HG03571 (cell line): ENCODE measurements around the gene NAT9.

Source experiments
- ATAC-seq: cut with Tn5 transposase; IDR thresholded peaks from one replicate; pipeline ENCODE4 v1.9.1; 2021; ENCODE audit not compliant: unreplicated experiment

NAT9 gene

DNA sequence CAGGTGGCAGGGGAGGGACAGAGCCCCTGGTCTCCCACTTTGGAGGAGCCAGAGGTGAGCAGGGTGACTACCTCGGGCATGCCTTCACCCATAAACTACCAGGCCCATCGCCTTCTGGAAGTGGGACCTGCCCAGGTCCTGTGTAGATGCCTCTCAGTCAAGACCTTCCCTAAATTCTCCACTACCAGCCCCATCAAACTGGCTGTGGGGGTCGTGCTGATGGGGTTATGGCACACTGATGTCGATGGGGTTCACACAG, 44.9 kb downstream of the NAT9 start:
- no peak for ATAC-seq

DNA sequence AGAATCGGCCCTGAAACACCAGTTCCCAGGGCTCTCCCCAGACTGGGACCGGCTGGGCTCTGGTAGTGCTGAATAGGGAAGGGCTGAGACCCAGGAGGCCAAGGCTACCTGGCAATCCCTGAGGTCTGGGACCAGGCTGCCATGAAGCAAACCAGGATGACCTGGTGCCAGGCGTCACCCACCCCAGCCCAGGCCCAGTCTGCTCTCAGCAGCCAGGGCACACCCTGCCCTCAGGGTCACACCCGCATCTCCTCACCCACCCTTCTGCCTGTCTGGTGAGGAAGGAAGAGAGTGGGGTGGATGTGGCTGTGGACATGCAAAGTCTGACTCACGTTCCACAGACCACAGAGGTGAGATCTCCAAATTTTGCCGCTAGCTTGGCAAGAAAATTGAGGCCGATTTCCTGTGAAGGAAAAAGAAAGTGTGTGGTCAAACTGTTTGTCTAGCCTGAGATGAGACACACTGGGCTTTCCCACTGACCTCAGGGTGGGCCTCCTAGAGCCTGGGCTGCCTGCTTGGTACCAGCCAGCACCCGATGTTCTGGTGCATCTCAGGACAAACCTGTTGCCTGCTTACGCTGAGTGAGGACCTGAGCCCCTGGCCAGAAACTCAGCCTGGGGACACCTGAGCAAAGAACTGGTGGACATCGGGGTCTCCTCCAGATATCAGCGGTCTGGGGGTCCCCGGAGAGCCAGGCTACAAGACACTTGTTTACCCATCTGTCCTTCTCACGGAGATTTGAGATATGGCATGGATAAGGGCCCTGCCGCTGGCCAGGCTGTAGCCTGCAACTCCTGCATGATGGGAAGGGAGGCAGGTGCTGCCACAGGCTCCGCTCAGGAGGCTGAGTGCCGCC, 45.4 kb downstream of the NAT9 start:
- ATAC-seq = no peak

DNA sequence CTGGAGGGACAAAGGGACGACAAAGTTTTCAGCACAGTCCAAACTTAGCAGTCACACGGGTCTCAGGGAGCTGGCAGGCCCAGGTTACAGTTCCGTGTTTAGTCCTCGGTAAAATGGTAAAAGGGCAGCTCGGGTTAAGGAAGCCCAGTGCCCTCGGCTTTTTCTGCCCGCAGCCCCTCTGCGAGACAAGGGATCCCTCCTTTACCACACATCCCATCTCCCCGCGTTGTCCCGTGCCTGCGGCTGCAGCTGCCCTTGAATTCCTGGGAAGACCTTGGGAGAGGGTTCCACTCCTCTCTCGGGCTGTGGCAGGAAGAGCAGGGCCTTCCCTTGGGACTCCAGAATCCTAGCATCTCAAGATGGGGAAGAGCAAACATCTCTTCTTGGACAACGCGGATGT, 46.3 kb downstream of the NAT9 start:
- ATAC-seq = no peak

DNA sequence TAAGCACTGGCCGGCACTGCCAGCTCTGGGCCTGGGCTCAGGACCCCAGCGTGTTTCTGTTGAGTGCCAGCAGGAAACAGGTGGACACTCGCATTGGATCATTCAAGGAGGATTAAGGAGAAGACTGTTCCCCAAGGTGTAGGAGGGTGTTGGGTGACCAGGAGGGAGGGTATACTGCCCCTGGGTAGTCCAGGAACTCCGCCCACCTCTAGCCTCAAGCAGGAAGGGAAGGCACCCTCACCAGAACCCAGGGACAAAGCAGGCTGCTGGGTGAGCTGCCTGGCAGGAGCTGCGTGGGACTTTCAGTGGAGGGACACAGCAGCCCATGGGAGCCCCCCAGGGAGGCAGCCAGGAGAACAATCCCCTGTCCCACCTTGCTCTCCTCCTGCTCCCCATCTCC, 46.8 kb downstream of the NAT9 start:
- no peak for ATAC-seq

DNA sequence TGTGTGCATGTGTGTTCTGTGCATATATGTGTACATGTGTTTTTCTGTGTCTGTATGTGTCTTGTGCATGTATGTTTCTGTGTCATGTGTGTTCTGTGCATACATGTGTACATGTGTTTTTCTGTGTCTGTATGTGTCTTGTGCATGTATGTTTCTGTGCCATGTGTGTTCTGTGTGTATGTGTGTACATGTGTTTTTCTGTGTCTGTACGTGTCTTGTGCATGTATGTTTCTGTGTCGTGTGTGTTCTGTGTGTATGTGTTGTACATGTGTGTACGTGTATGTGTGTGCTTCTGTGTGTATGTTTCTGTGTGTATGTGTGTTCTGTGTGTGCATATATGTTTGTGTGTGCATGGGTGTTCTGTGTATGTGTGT, 47.5 kb downstream of the NAT9 start:
- no peak for ATAC-seq

DNA sequence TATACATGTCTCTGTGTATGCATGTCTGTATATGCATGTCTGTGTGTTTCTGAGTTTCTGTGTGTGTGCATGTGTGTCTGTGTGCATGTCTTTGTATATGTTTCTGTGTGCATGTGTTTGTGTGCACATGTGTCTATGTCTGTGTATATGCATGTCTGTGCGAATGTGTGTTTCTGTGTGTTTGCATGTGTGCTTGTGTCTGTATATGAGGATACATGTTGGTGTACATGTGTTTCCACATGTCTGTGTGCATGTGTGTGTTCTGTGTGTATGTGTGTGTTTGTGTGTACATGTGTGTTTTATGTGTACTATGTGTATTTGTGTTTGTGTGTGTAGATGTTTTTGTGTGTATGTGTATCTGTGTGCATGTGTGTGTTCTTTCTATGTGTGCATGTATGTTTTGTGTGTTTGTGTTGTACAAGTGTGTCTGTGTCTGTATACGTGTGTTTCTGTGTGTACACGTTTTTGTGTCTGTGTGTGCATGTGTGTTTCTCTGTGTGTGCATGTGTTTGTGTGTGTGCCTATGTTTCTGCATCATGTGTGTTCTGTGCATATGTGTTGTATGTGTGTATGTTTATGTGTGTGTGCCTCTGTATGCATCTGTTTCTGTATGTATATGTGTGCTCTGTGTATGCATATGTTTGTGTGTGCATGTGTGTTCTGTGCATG, 48.0 kb downstream of the NAT9 start:
- ATAC-seq = no peak

DNA sequence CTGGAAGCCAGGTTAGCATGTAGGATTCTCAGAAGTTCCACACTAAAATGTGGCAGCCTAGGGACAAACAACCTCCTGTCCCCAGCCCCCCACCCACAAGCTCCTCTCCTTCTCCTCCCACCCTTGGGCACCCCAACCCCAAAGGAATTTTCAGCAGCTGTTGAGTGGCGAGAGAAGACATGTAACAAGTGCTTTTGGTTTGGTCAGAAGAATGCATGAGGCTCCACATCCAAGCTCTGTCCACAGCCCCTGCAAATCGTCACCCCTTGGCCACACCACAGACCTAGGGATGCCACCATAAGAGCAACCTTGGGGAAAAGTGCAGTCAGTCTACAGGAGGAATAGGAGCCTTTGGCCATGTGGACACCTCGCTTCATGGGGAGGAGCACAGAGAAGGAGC, 51.0 kb downstream of the NAT9 start:
- no peak for ATAC-seq

DNA sequence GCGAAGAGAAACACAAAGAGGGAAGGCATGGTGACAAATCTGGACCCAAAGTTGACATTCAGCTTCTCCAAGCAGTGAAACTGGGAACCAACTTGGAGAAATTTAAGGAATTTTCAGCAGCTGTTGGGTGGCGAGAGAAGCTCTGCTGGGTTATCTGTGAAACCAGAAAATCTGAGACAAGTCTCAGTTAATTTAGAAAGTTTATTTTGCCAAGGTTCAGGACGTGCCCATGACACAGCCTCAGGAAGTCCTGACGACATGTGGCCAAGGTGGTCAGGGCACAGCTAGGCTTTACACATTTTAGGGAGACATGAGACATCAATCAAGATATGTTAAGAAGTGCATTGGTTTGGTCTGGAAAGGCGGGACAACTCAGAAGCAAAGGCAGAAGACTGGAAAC, 52.3 kb downstream of the NAT9 start:
- ATAC-seq = no peak

DNA sequence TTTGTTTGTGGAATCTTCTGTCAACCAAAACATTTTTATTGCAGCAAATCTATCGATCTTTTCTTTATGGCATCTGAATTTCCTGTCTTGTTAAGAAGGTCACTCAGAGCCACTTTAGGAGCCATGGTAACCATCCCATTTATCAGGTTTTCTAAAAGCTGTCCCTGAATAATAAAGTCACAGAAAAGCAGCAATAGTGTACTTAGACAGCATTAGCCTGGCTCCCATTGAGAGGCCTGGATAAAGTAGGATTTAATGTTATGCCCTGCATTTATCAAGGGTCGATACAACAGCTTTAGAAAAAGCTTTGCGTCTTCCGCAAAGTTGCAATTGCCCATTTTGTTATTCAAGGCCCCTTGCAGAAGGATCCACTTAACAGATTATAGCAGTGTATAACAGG, 53.4 kb downstream of the NAT9 start:
- no peak for ATAC-seq
